Hematopoietic multipotent progenitor cell treated with erythropoietin and hydrocortisone succinate and interleukin-3 and kit ligand, for 8 days (in vitro differentiated cells): ENCODE data around the gene DENND5B.
"Not testable (repeated sequence)": the region's sequence is repeated elsewhere in the genome, so short reads cannot be mapped to it uniquely, and the experiment has no call there.

Experiments
- DNase-seq: peaks from one replicate; pipeline ENCODE4 v3.0.0-alpha.2; 2015

The DENND5B gene

DNA sequence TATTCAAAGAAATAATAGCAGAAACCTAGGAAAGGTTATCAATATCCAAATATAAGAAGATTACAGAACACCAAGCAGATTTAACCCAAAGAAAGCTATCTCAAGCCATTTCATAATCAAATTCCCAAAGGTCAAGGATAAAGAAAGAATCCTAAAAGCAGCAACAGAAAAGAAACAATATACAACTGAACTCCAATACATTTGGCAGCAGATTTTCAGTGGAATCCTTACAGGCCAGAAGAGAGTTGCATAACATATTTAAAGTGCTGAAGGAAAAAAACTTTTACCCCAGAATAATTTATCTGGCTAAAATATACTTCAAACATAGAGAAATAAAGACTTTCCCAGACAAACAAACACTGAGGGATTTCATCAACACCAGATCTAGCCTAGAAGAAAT lies 54.3 kb downstream of the DENND5B start:
- DNase-seq, result no peak

DNA sequence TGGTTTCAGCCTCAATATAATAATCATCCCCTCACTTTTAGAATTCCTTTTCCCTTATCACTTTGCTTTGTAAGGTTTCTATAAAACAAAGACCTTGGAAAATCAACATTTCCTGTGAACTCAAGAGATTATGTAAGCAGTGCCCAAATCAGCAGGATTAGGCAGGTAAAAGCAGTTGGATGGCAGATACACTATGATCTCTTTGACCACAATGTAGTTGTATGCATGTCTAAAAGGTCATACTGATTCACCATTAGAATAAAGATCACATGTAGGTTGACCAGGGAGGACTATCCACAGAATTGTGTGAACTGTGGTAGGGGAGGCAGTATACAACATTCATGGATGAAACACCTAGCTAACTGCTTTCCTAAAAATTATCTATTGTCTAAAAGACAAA lies 57.5 kb downstream of the DENND5B start:
- DNase-seq, result no peak

DNA sequence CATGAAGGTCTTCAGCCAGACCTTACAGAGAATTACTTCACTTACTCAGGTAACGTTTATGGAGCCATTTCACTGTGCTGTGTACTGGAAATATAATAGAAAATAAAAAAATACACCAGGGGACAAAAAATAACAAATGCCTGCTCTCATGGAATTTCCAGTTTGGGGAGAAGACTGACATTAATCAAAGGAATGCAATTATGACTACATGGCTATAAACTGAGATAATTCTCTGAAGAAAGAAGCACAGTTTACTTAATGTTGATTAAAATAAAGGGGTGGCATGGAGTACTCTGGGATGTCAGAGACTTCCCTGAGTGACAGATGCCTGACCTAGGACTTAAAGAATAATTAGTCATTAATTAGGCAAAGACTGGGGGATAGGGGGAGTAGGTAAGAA lies 59.0 kb downstream of the DENND5B start:
- no peak for DNase-seq

DNA sequence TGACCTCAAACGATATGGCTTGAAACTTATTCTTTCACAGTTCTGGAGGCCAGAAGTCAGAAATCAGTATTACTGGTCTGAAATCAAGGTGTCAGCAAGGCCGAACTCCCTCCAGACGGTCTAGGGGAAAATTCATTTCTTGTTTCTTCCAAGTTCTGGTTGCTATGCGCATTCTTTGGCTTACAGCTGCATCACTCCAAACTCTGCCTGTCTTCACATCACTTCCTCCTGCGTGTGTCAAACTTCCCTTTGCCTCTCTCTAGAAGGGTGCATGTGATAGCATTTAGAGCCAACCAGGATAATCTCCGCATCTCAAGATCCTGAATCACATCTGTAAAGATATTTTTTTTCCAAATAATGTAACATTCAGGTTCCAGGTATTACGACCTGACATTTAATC lies 62.8 kb downstream of the DENND5B start:
- DNase-seq, result no peak

DNA sequence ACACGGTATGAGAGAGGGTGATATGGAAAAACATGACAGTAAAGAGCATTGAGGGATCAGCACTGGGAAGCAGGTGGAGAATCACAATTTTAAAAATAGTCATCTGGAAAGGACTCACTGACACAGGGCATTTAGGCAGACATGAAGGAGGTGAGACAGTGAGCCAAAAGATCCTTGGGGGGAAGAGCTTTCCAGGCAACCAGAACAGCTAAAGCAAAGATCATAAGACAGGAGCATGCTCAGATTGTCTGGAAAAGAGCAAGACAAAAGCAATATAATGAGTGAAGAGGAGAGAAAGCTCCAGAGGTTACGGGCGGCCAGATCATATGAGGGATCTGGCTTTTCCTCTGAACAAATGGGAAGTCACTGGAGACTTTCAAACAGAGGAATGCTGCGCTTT lies 63.9 kb downstream of the DENND5B start:
- DNase-seq, result no peak

DNA sequence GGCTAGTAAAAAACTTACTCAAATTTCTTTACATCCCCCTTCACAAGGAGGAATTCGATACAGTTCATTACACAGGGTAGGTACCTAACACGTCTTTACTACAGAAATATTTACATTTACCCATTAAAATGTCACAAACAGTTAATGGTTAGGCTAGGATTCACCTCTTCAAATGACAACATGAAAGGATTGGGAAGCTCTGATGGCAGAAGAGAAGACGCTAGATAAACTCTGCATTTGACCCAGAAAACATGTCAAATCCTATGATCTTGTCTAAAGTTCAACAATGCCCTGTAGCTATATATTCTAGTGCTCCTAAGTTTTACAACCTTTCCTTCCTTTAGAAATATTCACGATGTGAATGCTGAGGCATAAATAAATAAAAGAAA lies 64.8 kb downstream of the DENND5B start:
- DNase-seq, result no peak

DNA sequence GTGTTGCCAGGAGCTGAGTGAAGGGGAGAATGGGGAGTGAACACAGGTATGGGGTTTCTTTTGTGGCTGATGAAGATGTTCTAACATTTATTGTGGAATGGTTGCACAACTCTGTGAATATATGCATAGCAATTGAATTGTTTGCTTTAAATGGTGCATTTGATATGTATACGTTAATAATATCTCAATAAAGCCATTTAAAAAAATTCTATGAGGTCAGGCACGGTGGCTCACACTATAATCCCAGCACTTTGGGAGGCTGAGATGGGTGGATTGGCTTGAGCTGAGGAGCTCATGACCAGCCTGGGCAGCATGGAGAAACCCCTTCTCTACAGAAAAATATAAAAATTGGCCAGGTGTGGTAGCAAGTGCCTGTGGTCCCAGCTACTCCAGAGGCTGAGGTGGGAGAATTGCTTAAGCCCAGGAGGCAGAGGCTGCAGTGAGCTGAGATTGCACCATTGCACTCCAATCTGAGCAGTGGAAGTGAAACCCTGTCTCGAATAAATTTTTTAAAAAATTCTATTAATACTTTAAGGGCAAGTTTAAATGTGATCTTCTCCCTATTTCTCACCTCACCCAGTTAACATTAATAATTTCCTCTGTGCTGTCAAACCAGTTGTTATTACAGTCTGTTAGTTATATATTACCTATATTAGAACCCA lies 65.3 kb downstream of the DENND5B start:
- DNase-seq, result no peak

DNA sequence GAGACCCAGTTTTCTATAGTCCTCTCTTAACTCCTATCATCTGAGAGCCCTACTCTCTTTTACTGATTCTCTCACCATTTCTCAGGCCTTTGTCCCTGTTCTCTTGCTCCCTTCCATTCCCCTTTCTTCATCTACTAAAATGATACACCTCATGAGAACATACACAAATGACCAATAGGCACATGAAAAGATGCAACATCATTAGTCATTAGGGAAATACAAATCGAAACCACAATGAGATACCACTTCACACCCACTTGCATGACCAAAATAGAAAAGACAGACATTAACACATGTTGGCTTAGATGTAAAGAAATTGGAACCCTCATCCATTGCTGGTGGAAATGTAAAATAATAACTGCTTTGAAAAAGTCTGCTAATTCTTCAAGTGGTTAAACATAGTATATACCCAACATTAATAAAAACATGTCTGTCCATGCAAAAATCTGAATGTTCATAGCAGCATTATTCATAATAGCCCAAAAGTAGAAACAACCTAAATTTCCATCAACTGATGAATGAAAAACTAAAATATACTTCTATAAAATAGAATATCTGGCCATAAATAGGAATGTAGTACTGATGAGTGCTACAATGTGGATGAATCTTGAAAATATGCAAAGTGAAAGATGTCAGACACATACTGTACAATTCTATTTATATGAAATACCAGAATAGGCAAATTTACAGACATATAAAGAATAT lies 66.0 kb downstream of the DENND5B start:
- no peak for DNase-seq

DNA sequence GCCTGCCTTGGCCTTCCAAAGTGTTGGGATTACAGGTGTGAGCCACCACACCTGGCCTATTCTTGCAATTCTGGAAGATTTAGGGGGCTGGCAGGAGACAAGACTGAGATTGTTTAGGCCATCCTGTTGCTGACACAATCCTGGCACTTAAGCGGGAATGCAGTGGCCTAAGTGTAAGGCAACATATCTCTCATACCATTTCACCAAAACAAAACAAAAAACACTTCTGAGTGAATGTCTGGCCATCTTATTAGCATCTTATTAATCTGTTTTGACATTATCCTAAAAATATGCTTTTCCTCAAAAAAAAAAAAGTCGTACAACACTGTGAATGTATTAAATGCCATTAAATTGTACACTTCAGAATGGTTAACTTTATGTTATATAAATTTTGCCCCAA lies 67.6 kb downstream of the DENND5B start:
- no peak for DNase-seq

DNA sequence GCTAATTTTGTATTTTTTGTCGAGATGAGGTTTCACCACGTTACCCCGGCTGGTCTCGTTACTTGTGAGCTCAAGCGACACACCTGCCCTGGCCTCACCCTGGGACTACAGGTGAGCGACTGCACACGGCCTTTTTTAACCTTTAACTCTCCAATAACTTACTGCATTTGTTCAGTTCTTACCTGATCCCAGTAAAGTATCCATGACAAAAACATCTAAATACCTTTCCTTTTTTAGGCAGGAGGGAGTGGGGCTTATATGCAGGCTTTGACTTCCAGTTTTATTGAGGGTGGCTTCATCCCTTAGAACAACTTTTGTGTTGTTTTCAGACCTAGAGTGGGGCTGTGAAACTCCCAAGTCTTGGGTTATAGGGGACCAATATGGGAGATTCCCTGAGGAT lies 68.3 kb downstream of the DENND5B start:
- no peak for DNase-seq

DNA sequence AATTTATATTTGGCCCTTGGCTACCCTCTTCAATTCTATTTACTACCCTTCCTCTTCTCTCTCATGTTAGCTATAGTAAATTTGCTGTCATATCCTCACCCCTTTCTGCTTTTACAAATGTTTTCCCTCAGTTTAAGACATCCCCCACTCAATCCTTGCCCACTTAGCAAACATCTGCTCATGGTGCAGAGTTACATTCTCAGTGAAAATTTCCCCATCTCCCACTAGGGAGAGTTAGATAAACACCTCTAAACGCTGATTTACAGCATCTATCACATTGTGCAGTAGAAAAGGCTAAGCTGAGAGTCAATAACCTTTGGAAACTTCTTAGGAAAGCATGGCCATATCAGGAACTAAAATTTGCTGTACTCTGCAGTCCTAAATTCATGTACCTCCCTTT lies 69.0 kb downstream of the DENND5B start:
- DNase-seq, result no peak

DNA sequence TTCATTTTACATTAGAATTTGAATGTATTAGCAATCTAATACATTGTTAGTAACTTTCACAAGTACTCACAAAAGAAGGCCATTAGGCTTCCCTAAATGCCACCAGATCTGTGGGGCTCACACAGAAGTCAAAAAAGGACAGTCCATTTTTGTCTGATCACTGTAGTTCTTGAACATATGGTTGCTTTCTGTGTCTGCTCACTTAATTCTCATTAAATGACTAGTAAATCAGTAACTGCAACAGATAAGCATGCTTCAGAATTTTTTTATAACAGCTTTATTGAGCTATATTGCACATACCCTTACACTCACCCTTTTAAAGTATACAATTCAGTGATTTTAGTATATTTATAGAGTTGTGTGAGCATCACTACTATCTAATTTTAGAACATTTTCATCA lies 71.4 kb downstream of the DENND5B start:
- no peak for DNase-seq

DNA sequence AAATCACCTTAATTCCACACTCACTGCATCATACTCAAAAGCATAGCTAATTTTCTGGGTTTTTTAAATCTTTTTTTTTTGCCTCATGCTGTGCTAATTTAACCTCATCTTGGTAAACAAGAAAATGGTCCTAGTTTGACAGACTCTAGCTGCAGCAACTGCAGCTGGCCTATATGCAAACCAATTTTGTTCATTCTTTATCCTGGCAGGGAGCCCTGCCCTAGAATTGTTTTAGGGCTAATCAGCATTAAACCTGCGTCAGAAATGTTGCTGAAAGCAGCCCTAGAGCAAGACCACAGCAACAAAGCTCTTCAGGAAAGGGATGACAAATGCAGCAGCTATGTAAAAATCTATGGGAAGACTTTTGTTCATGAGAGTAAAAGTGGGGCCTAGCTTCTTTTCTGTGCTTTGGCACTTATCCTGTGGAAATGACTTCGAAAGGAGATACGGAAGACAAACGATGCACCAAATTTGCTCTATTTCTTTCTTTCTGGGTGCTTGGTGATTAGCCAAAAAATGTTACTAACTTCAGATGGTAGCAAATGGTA lies 72.2 kb downstream of the DENND5B start:
- no peak for DNase-seq

DNA sequence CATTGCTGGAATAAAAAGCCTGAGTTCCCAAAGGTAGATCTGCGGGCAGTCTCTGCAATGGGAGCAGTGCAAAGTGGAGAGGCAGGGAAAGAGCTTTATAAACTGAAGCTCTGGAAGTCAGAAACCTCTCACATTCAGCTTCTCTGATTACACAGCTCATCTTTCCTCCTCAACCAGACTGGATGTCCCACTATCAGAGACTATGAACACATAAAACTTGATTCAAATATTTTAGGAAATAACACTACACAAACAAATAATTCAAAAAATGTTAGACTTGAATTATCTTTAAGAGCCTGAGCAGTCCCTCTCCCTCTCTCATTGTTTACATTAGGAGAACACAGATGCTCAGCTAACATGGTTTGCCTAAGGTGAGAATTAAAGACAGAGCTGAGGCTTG lies 72.9 kb downstream of the DENND5B start:
- DNase-seq, result no peak

DNA sequence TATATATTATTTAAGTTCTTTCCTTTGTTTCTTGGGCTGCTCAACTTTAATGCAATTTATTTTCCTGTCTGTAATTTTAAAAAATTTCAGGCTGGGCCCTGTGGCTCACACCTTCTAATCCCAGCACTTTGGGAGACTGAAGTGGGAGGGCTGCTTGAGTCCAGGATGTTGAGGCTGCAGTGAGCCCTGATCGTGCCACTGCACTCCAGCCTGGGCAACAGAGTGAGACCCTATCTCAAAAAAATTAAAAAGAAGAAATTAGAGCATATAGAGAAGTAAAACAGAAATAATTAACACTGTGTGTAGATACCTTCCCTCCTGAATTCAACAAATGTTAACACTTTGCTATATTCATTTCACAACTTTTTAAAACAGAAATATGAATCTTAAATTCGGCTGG lies 74.2 kb downstream of the DENND5B start:
- no peak for DNase-seq

DNA sequence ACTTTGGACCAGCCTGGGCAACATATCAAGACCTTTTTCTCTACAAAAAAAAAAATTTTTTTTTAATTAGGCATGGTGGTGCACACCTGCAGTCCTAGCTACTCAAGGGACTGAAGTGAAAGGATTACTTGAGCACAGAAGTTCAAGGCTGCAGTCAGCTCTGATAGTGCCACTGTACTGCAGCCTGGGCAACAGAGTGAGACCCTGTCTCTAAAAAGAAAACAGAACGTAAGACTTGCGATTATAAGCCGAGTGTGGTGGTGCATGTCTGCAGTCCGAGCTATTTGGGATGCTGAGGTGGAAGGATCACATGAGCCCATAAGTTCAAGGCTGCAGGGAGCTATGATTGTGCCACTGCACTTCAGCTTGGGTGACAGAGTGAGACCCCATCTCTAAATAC lies 76.0 kb downstream of the DENND5B start:
- no peak for DNase-seq

DNA sequence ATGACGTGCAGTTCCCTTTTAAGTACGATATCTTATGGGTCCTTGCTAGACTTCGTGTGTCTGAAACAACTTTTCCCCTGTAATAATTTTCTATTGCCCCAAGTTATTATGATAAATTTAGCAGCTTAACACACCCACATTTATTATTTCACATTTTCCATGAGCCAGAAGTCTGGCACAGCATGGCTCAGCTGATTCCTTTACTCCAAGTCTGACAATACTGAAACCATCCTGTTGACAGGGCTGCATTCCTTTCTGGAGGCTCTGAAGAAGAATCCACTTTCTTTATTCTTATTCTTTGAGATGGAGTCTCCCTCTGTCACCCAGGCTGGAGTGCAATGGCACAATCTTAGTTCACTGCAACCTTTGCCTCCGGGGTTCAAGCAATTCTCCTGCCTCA lies 80.9 kb downstream of the DENND5B start:
- DNase-seq, result no peak

DNA sequence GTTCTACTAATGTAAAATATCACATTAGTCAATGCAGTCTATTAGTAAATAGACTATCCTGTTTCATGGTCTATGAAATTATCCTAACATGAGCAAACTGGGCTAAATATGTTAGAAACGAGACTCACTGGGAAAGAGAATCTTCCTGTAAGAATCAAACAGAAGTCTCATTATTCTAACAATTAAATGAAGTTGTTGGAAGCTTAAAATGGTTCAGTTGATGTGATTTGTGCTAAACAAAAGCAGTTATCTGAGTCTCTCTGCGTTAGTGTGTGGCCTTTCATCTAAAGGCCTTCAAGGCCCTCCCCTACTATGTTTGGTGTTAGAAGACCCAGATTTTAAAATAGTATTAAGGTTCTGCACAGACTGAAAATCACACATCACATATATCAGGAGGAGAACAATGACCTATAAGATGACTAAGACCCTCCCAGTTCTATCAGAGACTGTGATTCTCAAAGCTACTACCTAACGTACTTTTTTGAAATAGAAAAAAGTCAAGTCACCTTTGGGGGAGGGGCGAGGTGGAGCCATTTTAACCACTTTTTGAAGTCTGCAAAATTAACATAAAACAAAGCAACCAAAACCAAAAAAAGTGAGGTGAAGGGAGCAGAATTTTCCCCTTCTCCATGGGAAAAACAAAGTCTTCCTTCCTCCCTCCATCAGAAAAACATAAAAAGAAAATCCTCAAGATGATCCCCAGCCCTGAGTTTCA lies 82.3 kb downstream of the DENND5B start:
- no peak for DNase-seq

DNA sequence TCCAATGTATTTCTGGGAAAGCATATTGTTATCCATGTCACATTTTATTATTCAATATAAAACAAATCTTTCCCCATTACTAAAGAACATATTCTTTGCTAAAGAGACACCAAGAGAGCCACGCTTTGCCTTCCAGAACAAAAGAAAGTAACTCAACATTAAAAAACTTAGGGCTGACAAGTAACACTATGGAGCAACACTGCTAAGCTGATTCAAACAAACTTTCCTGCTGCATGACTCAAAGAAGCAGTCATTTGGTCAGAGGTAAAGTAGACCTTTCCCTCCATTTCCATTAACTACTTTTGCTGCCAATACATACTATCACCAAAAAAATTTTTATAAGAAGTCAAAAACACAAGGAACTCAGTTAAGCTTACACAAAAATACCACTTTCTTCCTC lies 83.0 kb downstream of the DENND5B start:
- no peak for DNase-seq

DNA sequence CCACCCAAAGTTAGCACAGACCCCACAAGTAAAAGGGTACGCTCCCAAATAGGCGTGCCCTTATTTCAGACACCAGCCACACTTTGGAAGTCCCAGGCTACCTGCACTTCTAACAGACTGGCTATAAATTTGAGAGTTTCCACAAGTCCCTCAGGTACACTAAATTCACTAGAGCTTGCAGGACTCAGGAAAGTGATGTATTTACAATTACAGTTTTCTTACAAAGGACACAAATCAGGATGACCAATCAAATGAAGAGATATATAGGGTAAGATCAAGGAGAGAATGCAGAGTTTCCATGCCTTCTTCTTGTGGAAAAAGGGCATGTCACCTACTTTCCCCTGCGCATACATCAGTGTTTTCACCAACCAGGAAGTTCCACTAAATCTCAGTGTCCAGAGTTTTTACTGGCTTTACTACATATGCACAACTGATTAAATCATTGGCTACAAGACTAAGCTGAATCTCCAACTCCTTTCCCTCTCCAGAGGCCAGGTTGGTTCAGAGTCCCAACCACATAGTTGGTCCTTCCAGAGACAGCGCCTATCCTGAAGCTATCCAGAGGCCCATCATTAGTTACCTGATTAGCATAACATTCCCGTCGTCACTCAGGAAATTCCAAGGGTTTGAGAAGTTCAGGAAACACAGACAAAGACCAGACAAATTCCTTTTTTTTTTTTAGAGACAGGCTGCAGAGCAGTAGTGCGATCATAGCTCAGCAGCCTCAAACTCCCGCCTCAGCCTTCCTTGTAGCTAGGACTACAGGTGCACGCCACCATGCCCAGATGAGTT lies 84.2 kb downstream of the DENND5B start:
- no peak for DNase-seq

DNA sequence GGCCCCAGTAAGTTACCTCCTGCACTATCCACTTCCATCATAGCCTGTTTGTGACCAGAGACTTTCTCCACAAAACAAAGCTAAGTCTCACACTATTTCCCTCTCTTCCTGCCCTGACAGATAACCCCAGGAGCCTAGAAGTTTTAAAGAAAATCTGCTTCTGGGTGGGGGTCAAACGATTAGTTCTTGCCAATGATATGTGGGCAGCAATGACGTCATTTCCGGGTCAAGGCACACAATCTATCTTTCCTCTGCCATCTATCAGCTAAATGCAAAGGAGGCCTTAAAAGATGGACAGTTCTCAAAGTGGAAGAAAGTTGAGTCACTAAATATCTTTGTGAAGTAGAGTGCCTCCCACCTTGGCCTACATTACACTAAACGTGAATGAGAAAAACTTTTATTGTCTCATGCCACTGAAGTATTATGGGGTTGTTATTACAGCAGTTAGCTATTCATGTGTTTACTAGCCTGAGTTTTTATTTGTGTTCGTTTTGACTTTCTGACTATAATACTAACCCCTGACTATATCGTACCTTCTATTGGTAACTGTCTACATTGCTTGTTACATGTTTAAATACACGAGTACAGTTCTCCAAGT lies 86.2 kb downstream of the DENND5B start:
- no peak for DNase-seq

DNA sequence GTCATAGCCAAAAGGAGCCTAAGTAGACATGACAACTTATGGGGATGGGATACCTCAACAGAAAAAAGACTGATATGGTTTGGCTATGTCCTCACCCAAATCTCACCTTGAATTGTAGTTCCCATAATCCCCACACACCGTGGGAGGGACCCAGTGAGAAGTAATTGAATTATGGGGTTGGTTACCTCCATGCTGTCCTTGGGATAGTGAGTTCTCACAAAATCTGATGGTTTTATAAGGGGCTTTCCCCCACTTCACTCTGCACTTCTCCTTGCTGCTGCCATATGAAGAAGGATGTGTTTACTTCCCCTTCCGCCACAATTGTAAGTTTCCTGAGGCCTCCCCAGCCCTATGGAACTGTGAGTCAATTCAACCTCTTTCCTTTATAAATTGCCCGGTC lies 89.9 kb downstream of the DENND5B start:
- DNase-seq, result not testable (repeated sequence)

DNA sequence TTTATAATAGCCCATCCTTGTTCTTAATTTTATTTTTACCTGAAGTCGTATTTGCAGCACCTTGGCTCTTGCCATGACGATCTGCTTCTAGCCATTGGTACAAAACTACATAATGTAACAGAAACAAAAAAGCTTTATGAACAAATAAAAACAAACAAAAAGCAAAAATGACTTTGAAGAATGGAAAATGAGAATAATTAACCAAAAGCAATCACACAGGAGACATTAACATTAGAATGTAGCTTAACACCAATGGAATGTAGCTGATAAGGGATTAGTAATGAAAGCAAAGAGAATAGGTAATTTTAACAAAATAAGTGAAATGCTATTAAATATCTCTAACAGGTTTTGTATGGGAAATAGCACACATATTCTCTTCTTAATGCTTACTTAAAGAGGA lies 91.4 kb downstream of the DENND5B start:
- no peak for DNase-seq
